Effector CD8-positive, alpha-beta T cell (primary cell): ENCODE results near the gene DNAJB11.
"Not testable (repeated sequence)": the region's sequence is repeated elsewhere in the genome, so short reads cannot be mapped to it uniquely, and the experiment has no call there.

Experiments
- DNase-seq: peaks from one replicate; lab custom pipeline; 2025; lab: John Stamatoyannopoulos, UW
- total RNA-seq, 4 experiments: gene quantifications; one replicate each; lab custom pipeline; 2026; lab: John Stamatoyannopoulos, UW

Gene DNAJB11
- 42.3 to 101 (median 54.2) reads per million in 4 experiments for total RNA-seq

- DNase-seq, result peak; percentile 95
Measured at GRCh38 chr3:186570096-186570940, at the start of gene DNAJB11. DNAJB11 (plus strand) TSS chr3:186570720; CDS start chr3:186570898, 178 bp downstream.

GRCh38 chr3:186520957-186521842, 49.3 kb upstream of the DNAJB11 start:
- no peak for DNase-seq

GRCh38 chr3:186523022-186523421, 47.5 kb upstream of the DNAJB11 start:
- no peak for DNase-seq

- DNase-seq, result no peak
Measured at GRCh38 chr3:186523434-186523833, 47.1 kb upstream of the DNAJB11 start.

- DNase-seq, result no peak
Measured at GRCh38 chr3:186524616-186525015, 45.9 kb upstream of the DNAJB11 start.

- no peak for DNase-seq
Measured at GRCh38 chr3:186525369-186526255, 44.9 kb upstream of the DNAJB11 start.

GRCh38 chr3:186526256-186526606, 44.3 kb upstream of the DNAJB11 start:
- no peak for DNase-seq

GRCh38 chr3:186529201-186529999, 41.1 kb upstream of the DNAJB11 start:
- no peak for DNase-seq

GRCh38 chr3:186530415-186530814, 40.1 kb upstream of the DNAJB11 start:
- no peak for DNase-seq

GRCh38 chr3:186531694-186532093, 38.8 kb upstream of the DNAJB11 start:
- not testable (repeated sequence) for DNase-seq

- DNase-seq, result no peak
Measured at GRCh38 chr3:186532598-186533072, 37.9 kb upstream of the DNAJB11 start.

GRCh38 chr3:186534113-186534669, 36.3 kb upstream of the DNAJB11 start:
- DNase-seq, result no peak

- DNase-seq, result no peak
Measured at GRCh38 chr3:186536883-186537844, 33.4 kb upstream of the DNAJB11 start.

- no peak for DNase-seq
Measured at GRCh38 chr3:186538779-186539178, 31.7 kb upstream of the DNAJB11 start.

GRCh38 chr3:186540221-186540834, 30.2 kb upstream of the DNAJB11 start:
- peak; percentile 78 for DNase-seq

GRCh38 chr3:186540835-186541226, 29.7 kb upstream of the DNAJB11 start:
- no peak for DNase-seq

- no peak for DNase-seq
Measured at GRCh38 chr3:186544281-186544680, 26.2 kb upstream of the DNAJB11 start, which contains the start of gene CRYGS. CRYGS (minus strand) TSS chr3:186544380; CDS start chr3:186544326, 54 bp downstream.

GRCh38 chr3:186549497-186549896, 21.0 kb upstream of the DNAJB11 start:
- DNase-seq, result no peak

- no peak for DNase-seq
Measured at GRCh38 chr3:186551387-186551786, 19.1 kb upstream of the DNAJB11 start.
